Endothelial cell of umbilical vein (primary cell): ENCODE results near the gene TCAP. TPM values are rescaled to one million over a fixed set of nuclear protein-coding genes. Genes with fewer than 3 reads are reported as not detected.

Experiments used
- BruUV-seq: library from RNA; stranded (reverse); fragments of 400-500 nt; replicated peaks from 2 replicates; lab custom pipeline; 2021; lab: Mats Ljungman, UMichigan
- CTCF ChIA-PET: fragments of 300-600, 350-600 bp; sonication (Branson Sonifier 250); formaldehyde crosslinking; loops from one replicate; lab custom pipeline; 2021; ENCODE audit warnings: antibody characterized with exemption, inconsistent platforms; lab: Charles Lee
- POLR2A ChIA-PET: fragments of 300-600, 350-600 bp; sonication (Branson Sonifier 250); formaldehyde crosslinking; loops from one replicate; lab custom pipeline; 2021; ENCODE audit warnings: antibody characterized with exemption, inconsistent platforms; lab: Charles Lee
- DNase-seq: peaks from one replicate; pipeline ENCODE4 v3.0.0-alpha.2; 2011; ENCODE audit warnings: low read depth, low spot score
- FAIRE-seq: peaks from 2 replicates; lab custom pipeline; 2011; peaks lifted over from hg19 to GRCh38; lab: Jason Lieb, UNC
- H2AFZ ChIP-seq: 2 replicates; pipeline ENCODE4 v1.6.0; 2012; ENCODE audit warnings: low read depth, low read length, control low read depth, inconsistent platforms
- H3K27ac ChIP-seq: 2 replicates; pipeline ENCODE4 v1.5.1; 2011; ENCODE audit warnings: low read depth, mild to moderate bottlenecking, control low read depth, low read length, moderate library complexity; ENCODE audit not compliant: insufficient read depth
- H3K27me3 ChIP-seq, 2 experiments: 2 replicates each; pipeline versions ENCODE4 v1.6.0 to v1.6.1; 2011; ENCODE audit warnings: low read length in 2 of 2, mixed read lengths in 1 of 2; ENCODE audit not compliant: control insufficient read depth in 2 of 2, insufficient read depth in 2 of 2
- H3K36me3 ChIP-seq, 2 experiments: 2 replicates in 1 of 2; 3 replicates in 1 of 2; pipeline ENCODE4 v1.5.1; 2011; ENCODE audit warnings: low read length in 2 of 2, mild to moderate bottlenecking in 1 of 2, moderate library complexity in 1 of 2; ENCODE audit not compliant: control insufficient read depth in 2 of 2, insufficient read depth in 2 of 2; ENCODE audit errors: extremely low read depth in 1 of 2
- H3K4me1 ChIP-seq: 3 replicates; pipeline ENCODE4 v1.5.1; 2011; ENCODE audit warnings: mild to moderate bottlenecking, low read length; ENCODE audit not compliant: control insufficient read depth, insufficient read depth; ENCODE audit errors: extremely low read depth
- H3K4me2 ChIP-seq: 2 replicates; pipeline ENCODE4 v1.6.1; 2011; ENCODE audit warnings: low read length, control low read depth, mixed read lengths; ENCODE audit not compliant: insufficient read depth
- H3K4me3 ChIP-seq, 3 experiments: fragments of 200-600 bp in 1 of 3; sonication (generic), shearing (Covaris generic) in 1 of 3; replicated peaks in 1 of 3; 2 replicates each; pipeline ENCODE4 v1.5.1; 2011 to 2016; ENCODE audit warnings: control low read depth in 3 of 3, low read length in 3 of 3, mild to moderate bottlenecking in 2 of 3, inconsistent platforms in 1 of 3, low read depth in 1 of 3, moderate library complexity in 1 of 3; ENCODE audit not compliant: insufficient read depth in 1 of 3
- H3K79me2 ChIP-seq: 2 replicates; pipeline ENCODE4 v1.6.0; 2012; ENCODE audit warnings: low read length, inconsistent platforms; ENCODE audit not compliant: control insufficient read depth, insufficient read depth
- H3K9ac ChIP-seq: replicated peaks from 2 replicates; pipeline ENCODE3; 2011; ENCODE audit warnings: low read length, control low read depth; ENCODE audit not compliant: insufficient read depth; ENCODE audit errors: extremely low read depth
- H3K9me1 ChIP-seq: replicated peaks from 3 replicates; pipeline ENCODE4 v1.6.0; 2011; ENCODE audit warnings: mild to moderate bottlenecking, low read length; ENCODE audit not compliant: control insufficient read depth, insufficient read depth; ENCODE audit errors: extremely low read depth
- H3K9me3 ChIP-seq: replicated peaks from 2 replicates; pipeline ENCODE4 v1.5.1; 2012; ENCODE audit warnings: low read length, inconsistent platforms; ENCODE audit not compliant: control insufficient read depth, insufficient read depth
- H4K20me1 ChIP-seq: replicated peaks from 2 replicates; pipeline ENCODE3; 2011; ENCODE audit warnings: mild to moderate bottlenecking, low read length; ENCODE audit not compliant: control insufficient read depth, insufficient read depth; ENCODE audit errors: extremely low read depth
- EZH2 ChIP-seq: IDR thresholded peaks from 2 replicates; pipeline ENCODE4 v1.6.1; 2012; ENCODE audit warnings: borderline replicate concordance, low read depth, mild to moderate bottlenecking, moderate library complexity, low read length, inconsistent platforms; ENCODE audit not compliant: severe bottlenecking
- FOS ChIP-seq: IDR thresholded peaks from 2 replicates; pipeline ENCODE4 v1.6.1; 2011; ENCODE audit warnings: mild to moderate bottlenecking, low read length, moderate library complexity, borderline replicate concordance; ENCODE audit not compliant: insufficient read depth
- GATA2 ChIP-seq: IDR thresholded peaks from 2 replicates; pipeline ENCODE4 v1.7.0; 2011; ENCODE audit warnings: low read depth, mild to moderate bottlenecking, moderate library complexity, mixed read lengths, low read length; ENCODE audit not compliant: insufficient read length, insufficient read depth
- JUN ChIP-seq: IDR thresholded peaks from 2 replicates; pipeline ENCODE4 v1.6.1; 2011; ENCODE audit warnings: borderline replicate concordance, low read depth; ENCODE audit not compliant: insufficient read length, insufficient read depth
- MYC ChIP-seq: IDR thresholded peaks from one replicate; pipeline ENCODE4 v1.6.1; 2011; ENCODE audit warnings: mild to moderate bottlenecking, low read depth, low read length
- POLR2A ChIP-seq: IDR thresholded peaks from 2 replicates; pipeline ENCODE4 v1.6.1; 2012; ENCODE audit warnings: low read depth, mild to moderate bottlenecking, control low read depth, low read length
- POLR2AphosphoS5 ChIP-seq: IDR thresholded peaks from 2 replicates; pipeline ENCODE4 v1.6.1; 2012; ENCODE audit warnings: low read depth, mild to moderate bottlenecking, control low read depth, low read length, moderate library complexity; ENCODE audit not compliant: insufficient read depth
- dilution Hi-C: fragments of 300-500 bp; cut with MboI; formaldehyde crosslinking; loops from one replicate; pipeline ENCODE4 v1.15.0; 2019; ENCODE audit warnings: low sequenced_read_pairs; ENCODE audit not compliant: extremely low pct_ligation_motif_present
- intact Hi-C: fragments of 100-400 bp; cut with micrococcal nuclease; formaldehyde crosslinking; loops from one replicate; pipeline ENCODE4 v1.10.0; 2022
- polyA plus RNA-seq, 4 experiments: library from polyadenylated mRNA; depleted of rRNA in 3 of 4; stranded (reverse) in 3 of 4; unstranded in 1 of 4; fragments of >200 nt; gene quantifications; 2 replicates each; pipeline versions ENCODE4 v1.2.1 to v1.2.3, GENCODE V29; 2011 to 2012; ENCODE audit warnings: missing spikeins in 1 of 4
- total RNA-seq: library from RNA; stranded (reverse); gene quantifications from 2 replicates; pipeline ENCODE4 v1.2.3, GENCODE V29; 2021
- TF ChIP-seq, protein P1 (sequence below), 2 donors: IDR thresholded peaks; 1 replicate in 1 of 2; 2 replicates in 1 of 2; pipeline ENCODE4 v1.5.1; 2011; ENCODE audit warnings: low read length in 2 of 2, mild to moderate bottlenecking in 2 of 2, moderate library complexity in 2 of 2, control low read depth in 1 of 2, inconsistent platforms in 1 of 2, low read depth in 1 of 2; ENCODE audit not compliant: insufficient read depth in 1 of 2; ENCODE audit errors: extremely low read depth in 1 of 2
- TF ChIP-seq, protein P2 (sequence below): IDR thresholded peaks from 2 replicates; pipeline ENCODE4 v1.6.1; 2011; ENCODE audit not compliant: insufficient read depth, insufficient read length

Gene TCAP
- total and polyA plus RNA-seq, 2 donors (not counting 3 experiments of a cell fraction or from before 2014, with no cell fraction given) = 0.51 to 0.93 TPM

DNA sequence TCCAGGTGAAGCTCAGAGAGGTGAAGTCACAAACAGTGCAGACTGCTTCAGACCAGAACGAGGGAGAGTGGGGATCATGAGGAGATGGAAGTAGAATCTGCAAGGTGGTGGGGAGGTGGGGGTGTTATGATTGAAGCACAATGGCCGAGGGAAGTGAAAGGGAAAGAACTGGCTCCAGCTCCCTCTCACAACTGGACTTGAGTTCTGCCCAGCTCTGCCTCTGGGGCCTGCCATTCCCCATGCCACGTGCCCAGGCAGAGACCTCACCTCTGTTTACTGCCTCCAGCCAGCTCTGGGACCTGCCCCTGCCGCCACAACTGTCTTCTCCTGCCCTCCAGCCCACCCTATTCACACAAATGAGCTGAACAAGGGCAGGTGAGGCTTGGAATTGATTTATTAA is 5.6 kb downstream of the TCAP start:
- Histone ChIP-seq H3K4me2 (no peak overlapping the region), H4K20me1 (no peaks in the 10 kb centered on the region), H3K4me3 (no peak overlapping the region), H3K9me3 (no peaks in the 10 kb centered on the region), H3K27ac (no peak overlapping the region), H3K79me2 (no peaks in the 10 kb centered on the region), H3K9me1 (no peaks in the 10 kb centered on the region), H3K27me3 (peaks cover 6 to 10% of the 10 kb centered on the region in 2 experiments), H3K9ac (no peak overlapping the region), H3K4me1 (no peaks in the 10 kb centered on the region), H2AFZ (no peak overlapping the region), H3K36me3 (no peaks in the 10 kb centered on the region)
- TF ChIP-seq, protein P1, sequence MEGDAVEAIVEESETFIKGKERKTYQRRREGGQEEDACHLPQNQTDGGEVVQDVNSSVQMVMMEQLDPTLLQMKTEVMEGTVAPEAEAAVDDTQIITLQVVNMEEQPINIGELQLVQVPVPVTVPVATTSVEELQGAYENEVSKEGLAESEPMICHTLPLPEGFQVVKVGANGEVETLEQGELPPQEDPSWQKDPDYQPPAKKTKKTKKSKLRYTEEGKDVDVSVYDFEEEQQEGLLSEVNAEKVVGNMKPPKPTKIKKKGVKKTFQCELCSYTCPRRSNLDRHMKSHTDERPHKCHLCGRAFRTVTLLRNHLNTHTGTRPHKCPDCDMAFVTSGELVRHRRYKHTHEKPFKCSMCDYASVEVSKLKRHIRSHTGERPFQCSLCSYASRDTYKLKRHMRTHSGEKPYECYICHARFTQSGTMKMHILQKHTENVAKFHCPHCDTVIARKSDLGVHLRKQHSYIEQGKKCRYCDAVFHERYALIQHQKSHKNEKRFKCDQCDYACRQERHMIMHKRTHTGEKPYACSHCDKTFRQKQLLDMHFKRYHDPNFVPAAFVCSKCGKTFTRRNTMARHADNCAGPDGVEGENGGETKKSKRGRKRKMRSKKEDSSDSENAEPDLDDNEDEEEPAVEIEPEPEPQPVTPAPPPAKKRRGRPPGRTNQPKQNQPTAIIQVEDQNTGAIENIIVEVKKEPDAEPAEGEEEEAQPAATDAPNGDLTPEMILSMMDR (IDR thresholded peaks at IDR 0.05; ENCODE audit: extremely low read depth in 1 of 2, insufficient read depth in 1 of 2, low read depth in 1 of 2, low read length in 2 of 2) = no peak
- TF ChIP-seq, protein P2, sequence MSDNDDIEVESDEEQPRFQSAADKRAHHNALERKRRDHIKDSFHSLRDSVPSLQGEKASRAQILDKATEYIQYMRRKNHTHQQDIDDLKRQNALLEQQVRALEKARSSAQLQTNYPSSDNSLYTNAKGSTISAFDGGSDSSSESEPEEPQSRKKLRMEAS = no peak
- TF ChIP-seq GATA2 (no peak), JUN (no peak), POLR2AphosphoS5 (no peak), FOS (no peak), EZH2 (no peak), POLR2A (no peak), MYC (no peak)
- ChIA-PET POLR2A (interaction anchor here (0.7 kb wide), 1 partner anchor 11 kb away, joined by 3 read pairs; no protein-coding TSS in a partner anchor), CTCF (interaction anchor here (0.8 to 13.1 kb wide), 9 partner anchors 11 to 119 kb away, joined by 3 to 291 read pairs (median 7); partner anchors contain the start of genes ERBB2 and PGAP3)
- FAIRE-seq (no peak), DNase-seq (no peak)
- dilution Hi-C loops = no loop called here
- BruUV-seq = no TSS peak
- intact Hi-C loops = no loop called here
